Fibroblast of villous mesenchyme (primary cell): ENCODE data around the gene SIPA1L3. TPM values are rescaled to one million over a fixed set of nuclear protein-coding genes. Genes with fewer than 3 reads are reported as not detected.

ENCODE experiments used
- DNase-seq: peaks from one replicate; pipeline ENCODE4 v3.0.0-alpha.2; 2010; ENCODE audit warnings: low read depth
- H3K4me3 ChIP-seq: 2 replicates; pipeline ENCODE4 v1.5.1; 2011; ENCODE audit warnings: low read depth, mild to moderate bottlenecking, low read length
- total RNA-seq: library from RNA; depleted of rRNA; stranded (reverse); fragments of >200 nt; gene quantifications from 2 replicates; pipeline ENCODE4 v1.2.3, GENCODE V29; 2012
- TF ChIP-seq, protein P1 (sequence below): IDR thresholded peaks from 2 replicates; pipeline ENCODE4 v1.5.1; 2012; ENCODE audit warnings: low read depth, mild to moderate bottlenecking, low read length; ENCODE audit not compliant: insufficient read depth

Gene SIPA1L3
- total RNA-seq, 1 donor = 19.0 TPM

DNA sequence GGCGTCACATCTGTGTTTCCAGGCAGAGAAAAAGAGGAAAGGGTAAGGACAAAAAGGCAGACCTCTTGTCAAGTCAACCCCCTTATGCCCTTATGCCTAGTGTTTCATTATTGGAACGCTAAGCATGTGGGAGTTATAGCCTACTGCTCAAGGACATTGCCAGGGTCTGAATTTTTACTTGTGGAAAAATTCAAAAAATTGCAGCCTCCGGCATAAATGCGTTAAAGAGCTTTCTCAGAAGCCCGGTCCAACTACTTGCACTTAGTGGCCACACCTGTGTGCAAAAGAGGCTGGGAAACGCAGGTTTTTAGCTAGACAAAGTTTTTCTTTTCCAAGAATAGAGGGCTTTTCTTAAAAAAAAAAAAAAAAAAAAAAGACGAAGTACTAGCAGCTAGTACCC lies 177.2 kb downstream of the SIPA1L3 start:
- H3K4me3 ChIP-seq = no peak overlapping the region
- DNase-seq = no peak
- TF ChIP-seq, protein P1, sequence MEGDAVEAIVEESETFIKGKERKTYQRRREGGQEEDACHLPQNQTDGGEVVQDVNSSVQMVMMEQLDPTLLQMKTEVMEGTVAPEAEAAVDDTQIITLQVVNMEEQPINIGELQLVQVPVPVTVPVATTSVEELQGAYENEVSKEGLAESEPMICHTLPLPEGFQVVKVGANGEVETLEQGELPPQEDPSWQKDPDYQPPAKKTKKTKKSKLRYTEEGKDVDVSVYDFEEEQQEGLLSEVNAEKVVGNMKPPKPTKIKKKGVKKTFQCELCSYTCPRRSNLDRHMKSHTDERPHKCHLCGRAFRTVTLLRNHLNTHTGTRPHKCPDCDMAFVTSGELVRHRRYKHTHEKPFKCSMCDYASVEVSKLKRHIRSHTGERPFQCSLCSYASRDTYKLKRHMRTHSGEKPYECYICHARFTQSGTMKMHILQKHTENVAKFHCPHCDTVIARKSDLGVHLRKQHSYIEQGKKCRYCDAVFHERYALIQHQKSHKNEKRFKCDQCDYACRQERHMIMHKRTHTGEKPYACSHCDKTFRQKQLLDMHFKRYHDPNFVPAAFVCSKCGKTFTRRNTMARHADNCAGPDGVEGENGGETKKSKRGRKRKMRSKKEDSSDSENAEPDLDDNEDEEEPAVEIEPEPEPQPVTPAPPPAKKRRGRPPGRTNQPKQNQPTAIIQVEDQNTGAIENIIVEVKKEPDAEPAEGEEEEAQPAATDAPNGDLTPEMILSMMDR = no peak

DNA sequence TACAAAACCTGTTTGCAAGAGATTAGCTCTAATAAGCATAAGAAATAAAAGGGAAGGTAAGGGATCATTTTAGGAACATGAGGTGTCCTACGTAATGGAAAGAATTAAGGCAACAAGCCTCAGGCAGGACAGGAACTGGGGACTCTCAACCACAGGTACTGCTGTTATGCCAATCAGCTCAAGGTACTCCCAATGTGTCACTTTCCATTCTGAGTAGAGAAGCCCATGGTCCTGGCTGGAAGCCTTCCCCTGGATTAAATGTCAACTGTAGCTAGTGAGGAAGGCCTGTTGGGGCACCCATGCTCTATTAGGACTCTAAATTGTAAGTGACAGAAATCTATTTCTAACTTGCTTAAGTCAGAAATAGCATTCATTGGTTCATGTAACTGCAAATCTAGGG lies 182.4 kb downstream of the SIPA1L3 start:
- TF ChIP-seq, protein P1 = no peak

DNA sequence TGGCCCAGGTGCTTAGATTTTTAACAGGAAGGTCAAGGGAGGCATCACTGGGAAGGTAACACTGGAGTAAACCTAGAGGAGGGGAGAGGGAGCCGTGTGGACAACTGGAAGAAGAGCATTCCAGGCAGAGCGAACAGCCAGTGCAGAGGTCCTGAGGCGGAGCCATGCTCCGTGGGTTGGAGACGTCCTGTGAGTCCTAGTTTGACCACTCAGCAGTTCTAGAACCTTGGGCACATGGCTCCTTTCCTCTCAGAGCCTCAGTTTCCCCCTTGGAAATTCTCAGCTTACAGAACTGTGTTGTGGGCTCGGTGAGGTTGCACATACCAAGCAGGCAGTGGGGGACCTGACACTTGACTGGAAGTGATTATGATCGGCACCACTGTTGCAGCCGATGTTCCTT lies 186.1 kb downstream of the SIPA1L3 start:
- TF ChIP-seq, protein P1 = no peak
- DNase-seq = no peak
- H3K4me3 ChIP-seq = no peak overlapping the region

More for the DNA sequence above, 182.4 kb downstream of the SIPA1L3 start:
- DNase-seq = no peak
- no peak overlapping the region for H3K4me3 ChIP-seq

DNA sequence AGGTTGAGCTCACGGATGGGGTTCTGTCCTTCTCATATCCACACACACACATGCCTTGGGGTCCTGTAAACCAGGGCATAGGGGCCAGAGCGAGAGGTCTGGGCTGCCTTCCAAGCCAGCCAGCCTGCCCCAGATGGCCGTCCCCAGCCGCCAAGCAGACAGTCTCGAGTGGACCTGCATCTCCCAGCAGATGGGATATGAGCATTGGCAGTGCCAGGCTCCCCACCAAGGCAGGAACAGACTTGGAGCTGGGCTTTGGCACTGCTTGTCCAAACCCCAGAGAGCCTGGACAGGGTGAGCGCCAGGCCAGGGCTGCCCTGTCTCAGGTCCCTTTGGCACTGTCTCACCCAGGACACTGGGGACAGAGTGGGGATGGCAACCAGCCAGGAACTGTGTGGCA lies 186.6 kb downstream of the SIPA1L3 start:
- TF ChIP-seq, protein P1 = no peak
- no peak for DNase-seq

DNA sequence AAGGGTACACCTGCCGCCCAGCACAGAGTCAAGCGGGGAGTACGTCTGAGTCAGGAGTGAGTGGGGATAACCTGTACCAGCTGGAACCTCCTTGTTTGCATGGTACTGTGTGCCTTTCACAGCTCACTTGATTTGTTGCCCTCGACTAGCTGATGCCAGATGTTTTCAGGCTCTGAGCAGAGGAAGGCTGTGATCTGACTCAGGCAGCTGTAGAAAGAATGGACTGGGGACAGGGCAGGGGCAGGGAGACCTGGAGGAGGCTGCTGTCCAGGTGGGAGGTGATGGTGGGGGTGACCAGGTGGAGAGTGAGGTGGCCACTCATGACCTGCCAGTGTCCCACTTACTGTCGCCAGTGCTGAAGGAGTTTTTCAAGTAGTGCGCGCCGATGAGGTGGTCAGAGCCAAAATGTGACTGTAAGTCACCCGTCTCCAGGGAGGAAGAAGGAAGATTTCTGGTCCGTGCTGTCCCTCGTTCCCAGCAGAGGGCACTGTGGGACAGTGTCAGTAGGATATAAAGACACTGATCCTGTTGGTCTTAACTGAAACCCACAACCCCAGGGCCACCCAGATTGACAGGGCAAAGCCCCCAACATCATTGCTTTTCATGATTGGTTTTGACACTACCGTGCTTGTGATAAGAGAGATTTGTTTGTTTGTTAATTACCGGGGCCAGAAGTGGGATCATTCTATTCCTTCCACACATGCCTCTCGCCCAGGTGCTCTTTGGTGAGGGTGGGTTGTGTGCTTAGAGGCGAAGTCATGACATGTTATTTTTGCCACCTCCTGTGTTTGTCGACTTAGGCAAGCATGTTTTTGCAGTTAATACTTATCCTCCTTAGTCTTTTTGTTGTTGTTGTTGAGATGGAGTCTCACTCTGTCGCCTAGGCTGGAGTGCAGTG lies 188.7 kb downstream of the SIPA1L3 start:
- TF ChIP-seq, protein P1 = peak; percentile 74
- DNase-seq = peak; percentile 73
- no peak overlapping the region for H3K4me3 ChIP-seq

More for the DNA sequence above, 186.6 kb downstream of the SIPA1L3 start:
- H3K4me3 ChIP-seq = no peak overlapping the region

DNA sequence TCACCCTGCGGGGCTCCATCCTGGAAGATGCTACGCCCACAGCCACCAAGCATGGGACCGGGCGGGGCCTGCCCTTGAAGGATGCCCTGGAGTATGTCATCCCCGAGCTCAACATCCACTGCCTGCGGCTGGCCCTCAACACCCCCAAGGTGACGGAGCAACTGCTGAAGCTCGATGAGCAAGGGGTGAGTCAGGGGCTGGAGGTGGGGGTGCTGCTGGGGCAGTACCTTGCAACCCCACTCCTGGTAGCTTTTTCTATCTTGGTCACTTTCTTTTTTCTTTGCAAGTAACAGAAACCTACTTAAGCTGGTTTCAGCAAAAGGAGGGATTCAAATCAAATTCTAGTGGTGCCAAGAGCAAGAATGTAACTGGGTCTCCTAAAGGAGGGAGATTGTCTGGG lies 193.0 kb downstream of the SIPA1L3 start:
- H3K4me3 ChIP-seq = no peak overlapping the region
- TF ChIP-seq, protein P1 = no peak
- no peak for DNase-seq

DNA sequence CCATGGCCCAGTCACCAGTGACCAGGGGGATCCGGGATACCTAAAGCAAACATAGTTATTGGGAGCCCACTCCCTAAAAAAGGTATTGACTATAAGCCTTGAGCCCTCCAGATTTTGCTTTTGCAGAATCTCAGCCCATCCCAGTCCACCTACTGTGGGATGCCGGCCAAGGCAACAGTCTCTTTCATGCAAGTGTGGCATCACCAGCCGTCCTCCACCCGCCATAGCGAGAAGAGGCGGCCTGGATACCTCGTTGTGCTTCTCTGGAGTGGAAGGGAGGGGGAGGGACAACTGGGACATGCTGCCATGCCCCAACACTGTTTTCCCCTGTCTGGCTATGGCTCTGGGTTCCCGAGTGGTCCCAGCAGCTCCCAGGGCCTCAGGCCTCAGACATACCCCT lies 193.6 kb downstream of the SIPA1L3 start:
- TF ChIP-seq, protein P1 = no peak
- no peak for DNase-seq
- no peak overlapping the region for H3K4me3 ChIP-seq
